Lung (tissue), 12 donors: Measurements from ENCODE around the gene THEMIS2. TPM values are rescaled to one million over a fixed set of nuclear protein-coding genes. Genes with fewer than 3 reads are reported as not detected.

Source experiments
- ATAC-seq: fragments of 200-7000 bp; cut with Tn5 transposase; one replicate; pipeline ENCODE4 v1.9.1; 2020; ENCODE audit warnings: moderate number of reproducible peaks; ENCODE audit not compliant: insufficient read depth, low FRiP score
- DNase-seq, 3 donors: peaks; one replicate each; pipeline ENCODE4 v3.0.0-alpha.2; 2013 to 2017
- H3K27ac ChIP-seq, 2 donors: one replicate each; pipeline ENCODE4 v1.5.1; 2013; ENCODE audit warnings: mild to moderate bottlenecking in 2 of 2, moderate library complexity in 2 of 2, control low read depth in 1 of 2, inconsistent platforms in 1 of 2, low read depth in 1 of 2, low read length in 1 of 2
- H3K27me3 ChIP-seq, 3 donors: one replicate each; pipeline ENCODE4 v1.5.1; 2013; ENCODE audit warnings: low read length in 2 of 3; ENCODE audit not compliant: control insufficient read depth in 3 of 3, insufficient read depth in 3 of 3
- H3K36me3 ChIP-seq, 4 donors: one replicate each; pipeline ENCODE4 v1.5.1; 2013; ENCODE audit warnings: low read length in 4 of 4, mild to moderate bottlenecking in 1 of 4, moderate library complexity in 1 of 4; ENCODE audit not compliant: control insufficient read depth in 4 of 4, insufficient read depth in 4 of 4
- H3K4me1 ChIP-seq, 5 donors: one replicate each; pipeline ENCODE4 v1.5.1; 2013; ENCODE audit warnings: low read length in 5 of 5, mild to moderate bottlenecking in 2 of 5, moderate library complexity in 1 of 5; ENCODE audit not compliant: control insufficient read depth in 5 of 5, insufficient read depth in 5 of 5
- H3K4me3 ChIP-seq: one replicate; pipeline ENCODE4 v1.5.1; 2013; ENCODE audit warnings: mild to moderate bottlenecking, control low read depth, moderate library complexity
- H3K9ac ChIP-seq, 2 donors: one replicate each; pipeline ENCODE4 v1.5.1; 2013; ENCODE audit warnings: low read length in 2 of 2, control low read depth in 1 of 2; ENCODE audit not compliant: insufficient read depth in 1 of 2
- H3K9me3 ChIP-seq, 4 donors: one replicate each; pipeline ENCODE4 v1.5.1; 2013; ENCODE audit warnings: low read length in 3 of 4, mild to moderate bottlenecking in 1 of 4, moderate library complexity in 1 of 4; ENCODE audit not compliant: control insufficient read depth in 4 of 4, insufficient read depth in 3 of 4
- CTCF ChIP-seq: IDR thresholded peaks from 2 replicates; pipeline ENCODE4 v1.5.1; 2012; ENCODE audit warnings: mild to moderate bottlenecking; ENCODE audit errors: control extremely low read depth, extremely low read depth
- WGBS, 2 donors: extraction: QIAGEN DNeasy Blood & Tissue Kit; methylation state at CpG; one replicate each; pipeline ENCODE4 v1.1.7; 2013; 5-methylcytosine and 5-hydroxymethylcytosine counted together
- polyA plus RNA-seq, 2 donors: library from polyadenylated mRNA; stranded (reverse); fragments of 200-250 nt; gene quantifications; one replicate each; pipeline ENCODE4 v1.2.1, GENCODE V29; 2013
- total RNA-seq, 2 donors: library from RNA; depleted of rRNA in 1 of 2; stranded (reverse); fragments of >200 nt in 1 of 2; gene quantifications; one replicate each; pipeline ENCODE4 v1.2.1, GENCODE V29; 2014 to 2021
- donor health status: control.
- donor health status: control.
- donor health status: Bipolar disorder and iron deficiency.
- donor health status: healthy.
- donor health status: DM: yes; HTN: yes; CAD: no.

THEMIS2 gene
- total and polyA plus RNA-seq, 4 donors = 21.3 to 153 (median 71.8) TPM

DNA sequence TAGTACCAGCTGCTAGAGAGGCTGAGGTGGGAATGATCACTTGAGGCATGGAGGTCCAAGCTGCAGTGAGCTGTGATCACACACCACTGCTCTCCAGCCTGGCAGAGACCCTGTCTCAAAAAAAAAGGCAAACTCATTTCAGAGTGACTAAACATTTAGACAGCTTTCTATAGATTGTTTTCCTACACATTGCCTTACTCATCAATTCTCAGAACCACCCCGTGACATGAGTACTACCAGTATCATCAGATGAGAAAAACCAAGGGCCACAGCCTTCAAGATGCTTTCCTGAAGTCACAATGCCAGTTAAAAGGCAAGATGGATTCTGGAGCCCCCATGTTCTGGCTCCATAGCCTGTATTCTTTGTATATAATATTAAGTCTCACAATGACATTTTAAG is 40.1 kb downstream of the THEMIS2 start:
- TF ChIP-seq CTCF = no peak

DNA sequence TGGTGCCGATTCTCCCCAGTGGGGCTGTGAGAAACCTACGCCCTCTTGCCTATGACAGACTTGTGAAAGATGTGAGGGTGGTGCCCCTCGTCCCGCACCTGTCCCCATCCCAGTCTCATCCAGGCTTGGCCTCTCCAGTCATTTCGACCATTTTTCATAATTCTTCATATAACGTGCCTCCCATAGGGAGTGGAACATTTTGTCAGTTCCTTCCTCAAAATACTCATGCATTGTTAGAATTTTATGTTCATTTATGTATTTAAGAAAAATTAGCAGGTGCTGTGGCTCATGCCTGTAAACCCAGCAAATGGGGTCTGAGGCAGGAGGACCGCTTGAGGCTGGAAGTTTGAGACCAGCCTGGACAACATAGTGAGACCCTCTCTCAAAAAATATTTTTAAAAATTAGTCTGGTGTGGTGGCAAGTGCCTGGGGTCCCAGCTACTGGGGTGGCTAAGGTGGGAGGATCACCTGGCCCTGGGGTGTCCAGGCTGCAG is 42.8 kb downstream of the THEMIS2 start:
- DNase-seq = peak in 1 of 3 donors; percentile 7
- peak overlapping the region in 1 of 2 donors; percentile 86 for H3K27ac ChIP-seq
- peaks cover 0 to 3% (median 1%) of the 10 kb centered on the region in 4 donors for H3K9me3 ChIP-seq
- H3K9ac ChIP-seq = no peak overlapping the region
- WGBS, 2 donors = 60 to 67% methylated on average over 7 of the region's 7 CpGs
- H3K36me3 ChIP-seq = peaks cover 0 to 6% (median 2%) of the 10 kb centered on the region in 4 donors
- no peak for TF ChIP-seq CTCF
- ATAC-seq = no peak
- no peak overlapping the region for H3K4me3 ChIP-seq
- peaks cover 0 to 4% (median 3%) of the 10 kb centered on the region in 5 donors for H3K4me1 ChIP-seq
- peaks cover 0 to 2% (median 0%) of the 10 kb centered on the region in 3 donors for H3K27me3 ChIP-seq

More for the DNA sequence above, 40.1 kb downstream of the THEMIS2 start:
- H3K4me1 ChIP-seq = peaks cover 0 to 8% (median 4%) of the 10 kb centered on the region in 5 donors
- no peaks in the 10 kb centered on the region for H3K27me3 ChIP-seq
- H3K4me3 ChIP-seq = no peak overlapping the region
- no peak for DNase-seq
- no peak for ATAC-seq
- H3K9me3 ChIP-seq = peaks cover 0 to 3% (median 1%) of the 10 kb centered on the region in 4 donors
- no peak overlapping the region for H3K27ac ChIP-seq
- no peak overlapping the region for H3K9ac ChIP-seq
- 87 to 95% methylated on average over 1 of the region's 1 CpG for WGBS, 2 donors
- peaks cover 7 to 15% (median 8%) of the 10 kb centered on the region in 4 donors for H3K36me3 ChIP-seq

DNA sequence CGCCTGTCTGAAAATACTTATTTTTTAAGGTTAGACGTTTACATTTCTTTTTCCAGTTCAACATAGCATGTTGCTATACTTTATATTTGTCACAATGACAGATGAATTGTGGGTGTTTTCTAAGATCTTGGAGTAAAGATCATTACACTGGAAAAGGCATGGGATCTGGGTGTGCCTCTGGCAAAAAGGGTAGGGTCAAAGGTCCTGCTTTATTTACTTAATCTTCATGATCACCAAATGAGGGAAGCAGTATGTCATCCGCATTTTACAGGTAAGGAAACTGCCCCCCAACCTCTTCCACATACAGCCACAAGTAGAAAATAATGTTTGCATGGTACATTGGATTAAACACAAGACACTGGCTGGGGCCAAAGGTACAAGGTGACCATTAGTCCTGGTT is 49.9 kb downstream of the THEMIS2 start:
- Histone ChIP-seq H3K36me3 (no peaks in the 10 kb centered on the region), H3K9ac (no peak overlapping the region), H3K9me3 (no peaks in the 10 kb centered on the region), H3K27me3 (peaks cover 0 to 2% (median 0%) of the 10 kb centered on the region in 3 donors), H3K4me3 (no peak overlapping the region), H3K4me1 (no peaks in the 10 kb centered on the region), H3K27ac (no peak overlapping the region)
- DNase-seq = no peak
- 86 to 91% methylated on average over 3 of the region's 3 CpGs for WGBS, 2 donors
- TF ChIP-seq CTCF = no peak
- no peak for ATAC-seq
